Stimulated activated CD4-positive, alpha-beta T cell treated with anti-CD3 and anti-CD28 coated beads, Interleukin-12 subunit alpha, Interleukin-12 subunit beta, amount 100 ng/mL, for 24 hours (primary cell): ENCODE results near the gene NT5C1A.
A peak's percentile ranks its signal among the peaks of the same experiment; 100 is the strongest.

Experiments
- DNase-seq, 2 experiments: peaks; one replicate each; pipeline ENCODE4 v3.0.0-alpha.2; 2020; ENCODE audit warnings: low read depth in 2 of 2

Gene NT5C1A

GRCh38 chr1:39671793-39672550 lies at the start of gene NT5C1A:
NT5C1A (minus strand) TSS chr1:39672107; CDS start chr1:39672038, 69 bp downstream.
- DNase-seq: no peak

DNA sequence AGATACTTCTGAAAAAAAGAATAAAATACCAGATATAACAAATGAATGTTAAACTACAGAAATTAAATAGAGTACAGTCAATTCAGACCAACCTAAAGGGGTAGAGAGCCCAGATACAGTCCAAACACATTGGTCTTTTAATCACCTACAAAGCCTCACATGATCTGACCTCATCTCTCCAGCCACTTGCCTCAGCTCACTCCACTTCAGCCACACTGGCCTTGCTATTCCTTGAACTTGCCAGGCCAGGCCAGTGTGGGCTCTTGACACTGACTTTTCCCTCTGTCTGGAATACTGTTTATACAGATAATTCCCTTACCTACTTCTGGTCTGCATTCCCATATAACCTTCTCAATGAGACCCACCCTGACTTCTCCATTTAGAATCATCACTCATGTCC lies 49.8 kb upstream of the NT5C1A start:
- no peak for DNase-seq

- no peak for DNase-seq
Measured at GRCh38 chr1:39720094-39720999, 48.4 kb upstream of the NT5C1A start.

DNA sequence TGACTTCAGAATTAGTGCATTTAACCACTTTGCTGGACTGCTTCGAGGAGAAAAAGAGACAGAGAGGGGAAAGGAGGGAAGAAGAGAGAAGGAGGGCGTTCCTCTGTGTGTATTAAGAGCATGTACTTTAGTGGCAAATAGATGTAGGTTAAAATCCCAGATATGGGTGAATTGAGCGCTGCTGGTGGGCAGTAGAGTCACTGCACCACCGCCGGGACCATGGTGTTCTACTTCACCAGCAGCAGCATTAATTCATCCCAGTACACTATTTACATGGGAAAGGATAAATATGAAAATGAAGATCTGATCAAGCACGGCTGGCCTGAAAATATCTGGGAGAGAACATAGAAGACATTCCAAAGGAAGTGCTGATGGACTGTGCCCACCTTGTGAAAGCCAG lies 45.9 kb upstream of the NT5C1A start:
- no peak for DNase-seq

DNA sequence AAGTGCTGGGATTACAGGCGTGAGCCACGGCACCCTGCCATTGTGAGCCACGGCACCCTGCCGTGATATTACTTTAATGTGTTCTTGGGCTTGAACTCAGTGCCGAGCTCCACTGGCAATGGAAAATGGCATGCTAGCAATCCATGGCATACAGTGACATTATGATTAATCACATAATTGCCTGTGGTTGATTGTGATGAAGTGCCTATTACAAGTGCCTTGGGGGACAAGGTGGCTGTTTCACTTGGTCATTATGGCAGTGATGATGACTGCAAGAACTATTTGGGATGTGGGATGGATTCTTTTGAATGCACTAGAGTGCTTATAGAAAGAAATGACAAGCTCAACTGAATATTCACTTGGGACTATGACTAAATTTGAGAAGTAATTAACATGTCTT lies 41.6 kb upstream of the NT5C1A start:
- no peak for DNase-seq

DNA sequence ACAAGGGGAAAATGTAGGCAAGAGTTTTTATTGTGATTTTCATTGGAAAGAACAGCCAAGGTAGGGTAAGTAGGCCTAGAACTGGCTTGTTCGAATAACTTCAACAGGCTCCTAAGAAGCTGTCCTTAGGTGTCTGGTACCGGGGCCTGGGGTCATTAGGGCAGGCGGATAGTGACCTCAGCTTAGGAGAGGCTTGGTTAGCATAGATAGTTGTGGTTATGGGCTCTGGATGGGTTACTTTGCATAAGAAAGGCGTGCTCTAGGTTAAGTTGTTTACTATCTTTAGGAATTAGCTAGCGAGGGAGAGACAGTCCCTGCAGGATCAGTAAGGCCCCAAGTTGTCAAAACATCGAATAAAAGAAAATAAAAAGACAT lies 40.0 kb upstream of the NT5C1A start:
- DNase-seq: no peak

DNA sequence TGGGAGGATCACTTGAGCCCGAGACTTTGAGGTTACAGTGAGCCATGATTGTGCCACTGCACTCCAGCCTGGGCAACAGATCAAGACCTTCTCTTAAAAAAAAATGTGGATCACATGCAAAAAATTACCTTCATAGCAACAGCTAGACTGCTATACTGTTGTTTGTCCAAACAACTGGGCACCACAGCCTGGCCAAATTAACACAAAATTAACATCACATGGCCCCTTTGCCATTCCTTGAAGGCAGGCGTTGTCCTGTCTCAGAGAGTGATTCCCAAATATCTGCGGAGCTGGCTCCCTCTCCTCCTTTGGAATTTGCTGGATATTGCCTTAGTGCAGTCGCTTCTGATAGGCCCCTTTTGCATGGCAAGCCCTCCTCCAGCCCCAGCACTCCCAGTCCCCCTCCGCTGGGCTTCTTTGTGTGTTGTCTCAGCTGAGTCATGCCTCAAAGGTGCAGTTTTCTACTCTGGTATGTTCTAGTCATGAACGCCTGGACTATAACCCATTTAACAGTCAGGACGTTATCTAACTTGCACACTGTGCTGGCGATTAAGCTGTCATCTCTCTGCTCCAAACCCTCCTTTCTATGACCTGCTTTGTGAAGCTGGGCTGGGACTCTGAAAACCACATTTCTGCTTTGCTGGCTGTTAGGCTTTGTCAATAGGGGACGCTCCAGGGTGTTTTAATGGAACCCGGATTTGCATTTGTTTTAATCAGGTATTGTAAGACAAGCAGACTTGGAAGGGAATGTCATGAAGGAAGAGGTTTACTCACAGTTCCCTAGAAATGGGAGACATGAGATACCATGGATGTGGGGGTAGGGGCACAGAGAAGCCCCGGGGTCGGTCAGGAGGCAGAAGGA lies 39.4 kb upstream of the NT5C1A start:
- DNase-seq: no peak

DNA sequence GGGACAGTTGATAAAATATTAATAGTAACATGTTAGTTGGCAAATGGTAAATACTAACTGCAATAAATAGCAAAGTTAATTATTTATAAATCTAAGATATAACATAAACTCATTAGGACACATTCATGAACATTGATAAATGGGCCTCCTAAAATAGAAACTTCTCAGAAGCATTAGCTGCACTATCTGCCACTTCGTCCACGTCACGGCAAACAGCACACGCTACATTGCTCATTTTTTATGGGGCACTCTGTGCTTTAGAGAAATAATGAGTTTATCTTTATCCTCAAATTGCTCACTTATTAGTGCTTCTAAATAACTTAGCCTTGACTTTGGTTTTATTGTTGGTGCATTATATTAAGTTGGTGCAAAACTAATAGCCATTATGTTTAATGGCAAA lies 35.6 kb upstream of the NT5C1A start:
- DNase-seq: no peak

DNA sequence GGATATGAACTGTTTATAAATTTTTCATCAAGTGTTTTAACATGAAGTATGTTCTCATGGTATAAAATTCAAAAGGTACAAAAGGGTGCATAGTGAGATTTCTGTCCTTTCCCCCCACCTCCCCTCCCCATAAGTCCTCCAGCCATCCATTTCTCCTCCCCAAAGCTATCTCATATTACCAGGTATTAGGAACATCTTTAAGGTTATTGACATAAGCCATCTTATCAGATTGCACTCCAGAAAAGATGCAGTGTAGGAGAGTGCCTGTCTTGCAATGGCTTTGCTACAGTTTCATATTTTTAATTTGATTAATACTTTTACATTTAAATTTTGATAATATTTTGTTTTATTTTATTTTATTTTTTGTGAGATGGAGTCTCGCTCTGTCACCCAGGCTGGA lies 32.9 kb upstream of the NT5C1A start:
- DNase-seq: no peak

- no peak for DNase-seq
Measured at GRCh38 chr1:39701049-39701439, 29.1 kb upstream of the NT5C1A start.

DNA sequence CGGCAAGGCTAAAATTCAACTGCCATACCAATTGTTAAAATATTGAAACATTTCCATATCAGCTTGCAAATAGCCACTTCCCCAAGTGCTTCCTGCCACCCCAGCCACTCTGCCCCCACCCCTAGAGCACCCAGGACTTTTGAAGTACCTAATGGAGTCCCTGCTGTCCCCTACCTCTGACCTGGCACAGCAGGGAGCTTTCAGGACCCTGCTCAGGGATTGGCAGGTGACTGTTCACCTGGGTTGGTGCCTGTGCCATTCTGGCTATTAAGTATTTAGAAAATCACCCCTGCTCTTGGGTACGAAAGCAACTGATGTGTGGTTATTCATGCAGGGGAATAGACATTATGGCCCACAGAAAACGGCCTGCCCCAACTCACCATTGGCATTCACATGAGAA lies 28.4 kb upstream of the NT5C1A start:
- DNase-seq: no peak

GRCh38 chr1:39699419-39699818 lies 27.5 kb upstream of the NT5C1A start:
- DNase-seq: no peak

GRCh38 chr1:39698568-39698967 lies 26.7 kb upstream of the NT5C1A start:
- no peak for DNase-seq

DNA sequence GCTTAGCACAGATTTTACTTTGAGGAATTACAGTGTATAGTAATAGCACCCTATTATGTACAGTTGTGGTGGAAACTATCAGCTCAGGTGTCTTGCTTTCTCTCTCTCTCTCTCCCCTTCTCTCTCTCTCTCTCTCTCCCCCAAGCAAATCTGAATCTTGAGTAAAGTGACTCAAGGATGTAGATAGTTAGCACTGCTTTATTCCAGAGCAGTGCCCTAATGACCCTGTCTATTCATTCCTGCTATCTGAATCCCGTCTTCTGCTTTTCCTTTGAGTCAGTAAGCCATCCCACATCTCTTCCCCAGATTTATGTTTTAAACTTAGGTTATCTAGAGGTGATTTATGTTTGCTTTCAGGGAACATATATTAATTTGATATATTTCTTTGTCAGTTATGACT lies 24.5 kb upstream of the NT5C1A start:
- DNase-seq: no peak

GRCh38 chr1:39695016-39695415 lies 23.1 kb upstream of the NT5C1A start:
- no peak for DNase-seq

DNA sequence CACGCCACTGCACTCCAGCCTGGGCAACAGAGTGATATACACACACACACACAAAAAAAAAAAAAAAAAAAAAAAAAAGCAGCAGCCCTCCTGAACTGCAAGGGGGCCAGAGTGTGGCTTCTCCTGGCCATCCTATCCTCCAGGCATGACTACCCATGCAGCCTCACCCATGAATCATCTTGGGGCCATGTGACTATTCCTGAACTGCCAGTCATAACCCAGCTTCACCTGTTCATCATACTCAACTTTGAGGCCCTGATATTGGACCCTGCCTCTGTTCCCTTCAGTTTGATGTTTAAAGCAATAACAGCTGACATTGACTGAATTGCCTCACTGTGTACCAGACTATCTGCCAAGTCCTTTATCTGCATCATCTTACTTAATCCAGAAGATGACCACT lies 22.1 kb upstream of the NT5C1A start:
- DNase-seq: no peak

DNA sequence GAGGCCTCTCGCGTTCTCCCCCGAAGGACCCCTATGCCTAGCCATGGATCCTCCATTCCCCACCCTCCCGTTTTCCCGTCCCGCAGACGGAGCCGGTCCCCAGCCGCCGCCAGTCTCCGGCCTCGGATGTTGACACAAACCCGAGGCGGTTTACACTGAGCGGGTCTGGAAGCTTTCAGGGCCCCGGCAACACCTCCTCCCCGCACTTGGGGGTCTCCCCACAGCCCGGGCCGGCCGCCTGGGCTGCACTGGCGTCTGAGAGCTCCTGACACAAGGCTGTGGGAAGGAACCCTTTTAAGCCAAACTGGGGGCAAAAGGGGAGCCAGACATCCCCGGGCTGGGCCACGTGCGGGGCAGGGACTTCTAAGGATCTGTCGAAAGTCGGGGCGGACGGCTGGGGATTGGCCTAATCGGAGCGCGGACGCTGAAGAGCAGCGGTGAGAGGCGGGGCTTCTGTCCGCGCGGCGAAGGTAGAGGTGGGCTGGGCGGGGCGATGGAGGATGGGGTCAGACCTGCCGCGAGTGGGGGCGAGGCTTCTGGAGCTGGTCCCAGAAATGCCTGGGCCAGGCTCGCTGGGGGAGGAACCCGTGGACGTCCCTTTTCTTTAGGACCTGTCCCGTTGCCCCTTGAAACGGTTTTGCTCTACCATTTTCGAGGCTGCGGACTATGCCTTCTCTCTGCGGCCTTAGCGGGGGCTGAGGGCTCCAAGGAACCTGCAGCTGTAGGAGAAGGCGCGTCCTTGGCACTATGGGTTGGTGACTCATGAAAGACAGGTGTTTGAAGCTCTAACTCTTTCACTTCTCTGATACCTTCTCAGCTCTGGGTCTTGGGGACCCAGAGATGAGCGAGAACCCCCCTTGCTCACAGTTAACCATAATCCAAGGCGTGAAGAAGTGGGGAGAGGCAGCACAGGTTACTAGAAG lies 20.5 kb upstream of the NT5C1A start:
- DNase-seq: no peak

GRCh38 chr1:39691383-39692151 lies 19.7 kb upstream of the NT5C1A start, which contains the start of gene HPCAL4:
HPCAL4 (minus strand) TSS chr1:39691433; CDS start chr1:39684603, 6,830 bp downstream.
- DNase-seq: peak; percentile 73 to 87

- no peak for DNase-seq
Measured at GRCh38 chr1:39690794-39691382, 19.0 kb upstream of the NT5C1A start.

- DNase-seq: no peak
Measured at GRCh38 chr1:39690225-39690624, 18.3 kb upstream of the NT5C1A start.
